Endothelial cell (in vitro differentiated cells): ENCODE results near the gene TOPBP1. TPM values are rescaled to one million over a fixed set of nuclear protein-coding genes. Genes with fewer than 3 reads are reported as not detected.

ENCODE experiments used
- DNase-seq: peaks from one replicate; pipeline ENCODE4 v3.0.0; 2021; ENCODE audit warnings: low spot score
- H3K27ac Mint-ChIP-seq: one replicate; pipeline ENCODE4 v1.8.0; 2021; ENCODE audit warnings: mixed read lengths, inconsistent platforms; ENCODE audit not compliant: unreplicated experiment
- H3K27me3 Mint-ChIP-seq: one replicate; pipeline ENCODE4 v1.8.0; 2021; ENCODE audit warnings: mild to moderate bottlenecking, moderate library complexity, mixed read lengths, inconsistent platforms; ENCODE audit not compliant: unreplicated experiment
- H3K36me3 Mint-ChIP-seq: one replicate; pipeline ENCODE4 v1.8.0; 2021; ENCODE audit warnings: mild to moderate bottlenecking, low read depth, mixed read lengths, inconsistent platforms; ENCODE audit not compliant: unreplicated experiment
- H3K4me1 Mint-ChIP-seq: one replicate; pipeline ENCODE4 v1.8.0; 2021; ENCODE audit warnings: mild to moderate bottlenecking, mixed read lengths, inconsistent platforms; ENCODE audit not compliant: unreplicated experiment
- H3K4me3 Mint-ChIP-seq: one replicate; pipeline ENCODE4 v1.8.0; 2021; ENCODE audit warnings: mild to moderate bottlenecking, mixed read lengths, inconsistent platforms; ENCODE audit not compliant: unreplicated experiment
- H3K9me3 Mint-ChIP-seq: one replicate; pipeline ENCODE4 v1.8.0; 2021; ENCODE audit warnings: mixed read lengths, inconsistent platforms; ENCODE audit not compliant: unreplicated experiment
- total RNA-seq: library from RNA; stranded (reverse); fragmentation: NEBNext Ultra II Directional; extraction: Animal tissue kit (Norgen Biotek cat#: 25700); gene quantifications from one replicate; pipeline ENCODE4 v1.2.1, GENCODE V29; 2021; ENCODE audit not compliant: unreplicated experiment
- TF ChIP-seq, protein P1 (sequence below): fragments of 200-600 bp; sonication (generic); IDR thresholded peaks from one replicate; pipeline ENCODE4 v1.5.0; 2021; ENCODE audit warnings: antibody characterized with exemption; ENCODE audit not compliant: unreplicated experiment

TOPBP1 gene
- total RNA-seq, 1 donor from 2014 or later: 43.2 TPM

DNA sequence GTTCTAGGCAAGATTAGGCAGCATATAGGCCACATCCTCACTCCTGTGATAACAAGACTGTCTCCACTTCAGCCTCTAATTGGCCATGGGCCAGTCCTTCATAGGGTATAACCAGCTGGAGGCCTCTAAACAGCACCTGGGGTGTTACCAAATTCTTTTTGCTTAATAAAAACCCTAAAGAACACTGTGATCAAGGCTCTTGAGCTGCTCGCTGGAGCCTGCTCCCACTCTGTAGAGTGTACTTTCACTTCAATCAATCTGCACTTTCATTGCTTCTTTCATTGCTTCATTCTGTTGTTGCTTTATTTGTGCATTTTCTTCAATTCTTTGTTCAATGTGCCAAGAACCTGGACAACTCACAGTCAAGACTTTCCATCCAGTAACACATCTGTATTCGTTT, 36.2 kb upstream of the TOPBP1 start:
- H3K4me1 Mint-ChIP-seq: no peaks in the 10 kb centered on the region
- no peaks in the 10 kb centered on the region for H3K36me3 Mint-ChIP-seq
- no peaks in the 10 kb centered on the region for H3K9me3 Mint-ChIP-seq
- H3K4me3 Mint-ChIP-seq: no peak overlapping the region
- no peak for DNase-seq
- H3K27me3 Mint-ChIP-seq: no peaks in the 10 kb centered on the region
- TF ChIP-seq, protein P1, sequence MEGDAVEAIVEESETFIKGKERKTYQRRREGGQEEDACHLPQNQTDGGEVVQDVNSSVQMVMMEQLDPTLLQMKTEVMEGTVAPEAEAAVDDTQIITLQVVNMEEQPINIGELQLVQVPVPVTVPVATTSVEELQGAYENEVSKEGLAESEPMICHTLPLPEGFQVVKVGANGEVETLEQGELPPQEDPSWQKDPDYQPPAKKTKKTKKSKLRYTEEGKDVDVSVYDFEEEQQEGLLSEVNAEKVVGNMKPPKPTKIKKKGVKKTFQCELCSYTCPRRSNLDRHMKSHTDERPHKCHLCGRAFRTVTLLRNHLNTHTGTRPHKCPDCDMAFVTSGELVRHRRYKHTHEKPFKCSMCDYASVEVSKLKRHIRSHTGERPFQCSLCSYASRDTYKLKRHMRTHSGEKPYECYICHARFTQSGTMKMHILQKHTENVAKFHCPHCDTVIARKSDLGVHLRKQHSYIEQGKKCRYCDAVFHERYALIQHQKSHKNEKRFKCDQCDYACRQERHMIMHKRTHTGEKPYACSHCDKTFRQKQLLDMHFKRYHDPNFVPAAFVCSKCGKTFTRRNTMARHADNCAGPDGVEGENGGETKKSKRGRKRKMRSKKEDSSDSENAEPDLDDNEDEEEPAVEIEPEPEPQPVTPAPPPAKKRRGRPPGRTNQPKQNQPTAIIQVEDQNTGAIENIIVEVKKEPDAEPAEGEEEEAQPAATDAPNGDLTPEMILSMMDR: no peak
- H3K27ac Mint-ChIP-seq: no peak overlapping the region

DNA sequence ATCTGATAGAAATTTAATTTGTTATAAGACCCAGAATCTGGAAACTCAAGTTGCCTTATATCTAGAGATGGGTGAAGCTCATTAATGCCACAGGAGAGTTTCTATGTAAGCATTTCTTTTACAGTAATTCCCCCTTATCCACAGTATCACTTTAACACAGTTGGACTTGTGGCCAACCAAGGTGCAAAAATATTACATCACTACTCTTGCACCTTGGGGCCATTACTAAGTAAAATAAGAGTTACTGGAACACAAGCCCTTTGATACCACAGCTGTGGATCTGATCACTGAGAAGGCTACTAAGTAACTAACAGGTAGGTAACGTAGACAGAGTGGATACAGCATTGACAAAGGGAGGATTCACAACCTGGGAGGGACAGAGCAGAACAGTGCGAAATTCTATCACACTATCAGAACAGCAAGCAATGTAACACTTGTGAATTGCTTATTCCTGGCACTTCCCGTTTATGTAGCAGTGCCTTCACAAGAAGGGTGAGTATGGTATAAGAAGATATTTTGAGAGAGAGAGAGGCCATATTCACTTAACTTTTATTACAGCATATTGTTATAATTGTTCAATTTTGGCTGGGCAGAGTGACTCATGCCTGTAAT, 33.9 kb upstream of the TOPBP1 start:
- no peaks in the 10 kb centered on the region for H3K27me3 Mint-ChIP-seq

DNA sequence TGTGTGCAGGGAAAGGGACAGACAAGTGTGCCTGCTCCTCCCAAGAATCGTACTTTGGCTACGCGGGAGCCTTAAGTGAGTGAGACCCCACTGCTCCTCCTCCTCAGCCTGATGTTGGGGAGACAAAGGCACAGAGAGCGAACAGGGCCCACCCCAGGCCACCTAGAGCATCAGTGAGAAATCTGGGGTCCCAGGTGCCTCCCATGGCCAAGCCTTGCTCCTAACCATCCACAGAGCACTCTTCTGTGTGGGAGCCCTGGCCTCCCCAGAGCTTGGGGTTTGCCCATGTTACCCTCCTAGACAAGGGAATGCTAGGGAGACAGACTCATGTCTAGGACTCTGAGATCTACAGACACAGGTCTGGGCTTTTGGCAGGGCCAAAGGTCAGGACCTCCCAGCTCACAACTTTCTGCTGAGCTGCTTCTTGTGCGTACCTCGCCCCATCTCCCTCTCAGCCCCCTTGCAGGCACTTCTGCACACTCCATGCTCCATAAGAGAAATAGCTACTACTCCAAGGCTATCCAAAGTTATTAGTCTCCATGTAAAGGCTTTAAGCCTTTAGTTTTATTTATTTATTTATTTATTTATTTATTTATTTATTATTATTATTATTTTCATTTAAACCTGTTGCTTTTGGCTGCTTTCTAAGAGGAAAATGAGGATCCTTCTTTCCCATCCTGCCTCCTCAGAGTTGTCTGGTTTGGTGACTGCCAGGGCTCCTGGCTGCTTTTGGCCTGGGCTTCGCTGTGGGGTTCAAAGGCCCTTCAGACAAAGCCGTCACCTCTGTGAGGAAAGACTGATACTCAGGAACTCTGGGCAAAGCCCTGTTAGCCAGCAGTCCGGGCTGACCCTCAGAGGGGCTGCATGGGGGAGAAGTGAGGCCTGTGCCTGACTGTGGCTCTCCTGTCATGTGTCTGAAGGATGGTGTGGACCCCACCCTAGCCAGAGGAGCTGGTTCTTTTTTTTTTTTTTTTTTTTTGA, 32.8 kb upstream of the TOPBP1 start:
- Mint-ChIP-seq H3K4me3 (no peak overlapping the region), H3K9me3 (no peaks in the 10 kb centered on the region), H3K27ac (no peak overlapping the region), H3K36me3 (no peaks in the 10 kb centered on the region), H3K27me3 (no peaks in the 10 kb centered on the region), H3K4me1 (no peaks in the 10 kb centered on the region)
- no peak for DNase-seq
- TF ChIP-seq, protein P1: no peak

More for the DNA sequence above, 33.9 kb upstream of the TOPBP1 start:
- DNase-seq: no peak
- Mint-ChIP-seq H3K4me3 (no peak overlapping the region), H3K9me3 (no peaks in the 10 kb centered on the region), H3K4me1 (no peaks in the 10 kb centered on the region), H3K27ac (no peak overlapping the region), H3K36me3 (no peaks in the 10 kb centered on the region)
- TF ChIP-seq, protein P1: no peak

DNA sequence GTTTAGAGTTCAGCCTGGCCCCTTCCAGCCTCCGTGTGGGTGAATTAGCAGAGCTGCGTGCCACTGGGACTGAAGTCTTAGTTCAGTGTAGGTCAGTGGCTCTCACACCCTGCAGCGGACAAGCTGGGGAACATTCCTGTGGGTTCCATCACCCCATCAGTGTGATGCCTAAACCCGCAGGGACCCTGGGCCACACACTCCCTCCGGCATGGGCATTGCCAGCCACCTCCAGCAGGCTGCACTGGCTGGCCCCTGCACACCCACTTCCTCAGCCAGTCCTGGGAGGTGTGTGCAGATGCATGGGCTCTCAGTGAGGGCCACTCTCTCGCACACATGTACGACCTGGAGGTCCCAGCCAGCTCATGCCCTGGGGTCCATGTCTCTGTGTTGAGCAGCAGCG, 32.1 kb upstream of the TOPBP1 start:
- no peaks in the 10 kb centered on the region for H3K9me3 Mint-ChIP-seq

More for the DNA sequence above, 32.1 kb upstream of the TOPBP1 start:
- H3K27me3 Mint-ChIP-seq: no peaks in the 10 kb centered on the region
- no peak for DNase-seq
- H3K27ac Mint-ChIP-seq: no peak overlapping the region
- no peak overlapping the region for H3K4me3 Mint-ChIP-seq
- no peaks in the 10 kb centered on the region for H3K36me3 Mint-ChIP-seq
- H3K4me1 Mint-ChIP-seq: no peaks in the 10 kb centered on the region
- TF ChIP-seq, protein P1: no peak
